ENCODE data around the gene ELMO1. TPM values are rescaled to one million over a fixed set of nuclear protein-coding genes. Genes with fewer than 3 reads are reported as not detected.

Gene ELMO1
- polyA plus RNA-seq, 1 donor (not counting 4 experiments of a cell fraction or from before 2014, with no cell fraction given): not detected

GRCh38 chr7:36861656-36862055 is 587.0 kb downstream of the ELMO1 start:
- Histone ChIP-seq H3K4me3 (ENCODE audit: control insufficient read depth in 2 of 3, extremely low read depth in 1 of 3, insufficient read depth in 2 of 3, low read depth in 1 of 3, low read length in 3 of 3) (no peak overlapping the region), H3K9me3 (ENCODE audit: control insufficient read depth, low read depth, low read length) (no peaks in the 10 kb centered on the region), H3K4me2 (ENCODE audit: control insufficient read depth, extremely low read depth, insufficient read depth, low read depth, low read length) (no peak overlapping the region), H3K9me1 (ENCODE audit: control insufficient read depth, extremely low read depth, insufficient read depth, low read length) (no peaks in the 10 kb centered on the region), H3K27ac (ENCODE audit: control insufficient read depth, insufficient read depth, low read length) (no peak overlapping the region), H3K4me1 (ENCODE audit: control insufficient read depth, extremely low read depth, insufficient read depth, low read length) (no peaks in the 10 kb centered on the region), H3K9ac (ENCODE audit: control insufficient read depth, extremely low read depth, insufficient read depth, low read length) (no peak overlapping the region), H2AFZ (ENCODE audit: control insufficient read depth, low read length) (no peak overlapping the region), H4K20me1 (ENCODE audit: control insufficient read depth, extremely low read depth, insufficient read depth, low read length) (no peaks in the 10 kb centered on the region), H3K79me2 (ENCODE audit: control insufficient read depth, insufficient read depth, low read length) (no peaks in the 10 kb centered on the region), H3K27me3 (ENCODE audit: control insufficient read depth, extremely low read depth, insufficient read depth, low read length) (no peaks in the 10 kb centered on the region), H3K36me3 (ENCODE audit: control insufficient read depth in 2 of 2, extremely low read depth in 1 of 2, insufficient read depth in 2 of 2, low read length in 2 of 2) (no peaks in the 10 kb centered on the region)
- dilution Hi-C loops (cut with MboI; ENCODE audit: extremely low pct_ligation_motif_present, low sequenced_read_pairs): no loop called here
- no peak for DNase-seq (ENCODE audit: low read depth, low spot score)
- TF ChIP-seq EZH2 (IDR thresholded peaks at IDR 0.05; ENCODE audit: low read length): no peak
- no peak for TF ChIP-seq CTCF (optimal IDR thresholded peaks at IDR 0.05 in 1 of 3, IDR thresholded peaks at IDR 0.05 in 1 of 3, conservative IDR thresholded peaks at IDR 0.05 in 1 of 3; ENCODE audit: extremely low read depth in 1 of 3, insufficient read depth in 2 of 3, low read length in 3 of 3)
- no peak for FAIRE-seq

- Histone ChIP-seq H3K9me1 (ENCODE audit: control insufficient read depth, extremely low read depth, insufficient read depth, low read length) (no peaks in the 10 kb centered on the region), H4K20me1 (ENCODE audit: control insufficient read depth, extremely low read depth, insufficient read depth, low read length) (no peaks in the 10 kb centered on the region), H3K36me3 (ENCODE audit: control insufficient read depth in 2 of 2, extremely low read depth in 1 of 2, insufficient read depth in 2 of 2, low read length in 2 of 2) (no peaks in the 10 kb centered on the region), H2AFZ (ENCODE audit: control insufficient read depth, low read length) (no peak overlapping the region), H3K9ac (ENCODE audit: control insufficient read depth, extremely low read depth, insufficient read depth, low read length) (no peak overlapping the region), H3K27ac (ENCODE audit: control insufficient read depth, insufficient read depth, low read length) (no peak overlapping the region), H3K4me2 (ENCODE audit: control insufficient read depth, extremely low read depth, insufficient read depth, low read depth, low read length) (no peak overlapping the region), H3K4me1 (ENCODE audit: control insufficient read depth, extremely low read depth, insufficient read depth, low read length) (peaks cover 2% of the 10 kb centered on the region), H3K79me2 (ENCODE audit: control insufficient read depth, insufficient read depth, low read length) (no peaks in the 10 kb centered on the region), H3K9me3 (ENCODE audit: control insufficient read depth, low read depth, low read length) (no peaks in the 10 kb centered on the region), H3K27me3 (ENCODE audit: control insufficient read depth, extremely low read depth, insufficient read depth, low read length) (no peaks in the 10 kb centered on the region), H3K4me3 (ENCODE audit: control insufficient read depth in 2 of 3, extremely low read depth in 1 of 3, insufficient read depth in 2 of 3, low read depth in 1 of 3, low read length in 3 of 3) (no peak overlapping the region)
- no peak for DNase-seq (ENCODE audit: low read depth, low spot score)
- TF ChIP-seq EZH2 (IDR thresholded peaks at IDR 0.05; ENCODE audit: low read length): no peak
- TF ChIP-seq CTCF (optimal IDR thresholded peaks at IDR 0.05 in 1 of 3, IDR thresholded peaks at IDR 0.05 in 1 of 3, conservative IDR thresholded peaks at IDR 0.05 in 1 of 3; ENCODE audit: extremely low read depth in 1 of 3, insufficient read depth in 2 of 3, low read length in 3 of 3): no peak
- no peak for FAIRE-seq
- dilution Hi-C loops (cut with MboI; ENCODE audit: extremely low pct_ligation_motif_present, low sequenced_read_pairs): no loop called here
Observed at GRCh38 chr7:36860681-36861080, 588.0 kb downstream of the ELMO1 start.

All from keratinocyte (primary cell).